Kidney (tissue), 14 donors: ENCODE measurements around the gene SPTBN4. TPM values are rescaled to one million over a fixed set of nuclear protein-coding genes. Genes with fewer than 3 reads are reported as not detected.

ENCODE experiments used
- DNase-seq, 5 donors: peaks; one replicate each; pipeline ENCODE4 v3.0.0-alpha.2; 2013 to 2020
- FAIRE-seq: peaks from 2 replicates; lab custom pipeline; 2012; peaks lifted over from hg19 to GRCh38; lab: Jason Lieb, UNC
- H3K27ac ChIP-seq, 2 donors: one replicate each; pipeline ENCODE4 v1.7.0; 2013; ENCODE audit warnings: low read depth in 2 of 2, low read length in 2 of 2, inconsistent platforms in 1 of 2
- H3K27me3 ChIP-seq: one replicate; pipeline ENCODE4 v1.7.1; 2013; ENCODE audit warnings: low read length, inconsistent platforms; ENCODE audit not compliant: control insufficient read depth, insufficient read depth
- H3K36me3 ChIP-seq, 3 donors: one replicate each; pipeline versions ENCODE4 v1.7.0 to v1.7.1; 2013; ENCODE audit warnings: low read length in 3 of 3, control low read depth in 1 of 3, inconsistent platforms in 1 of 3; ENCODE audit not compliant: insufficient read depth in 3 of 3, control insufficient read depth in 2 of 3
- H3K4me1 ChIP-seq, 3 donors: one replicate each; pipeline versions ENCODE4 v1.7.0 to v1.7.1; 2013; ENCODE audit warnings: low read length in 3 of 3, inconsistent platforms in 1 of 3, low read depth in 1 of 3; ENCODE audit not compliant: control insufficient read depth in 2 of 3, insufficient read depth in 2 of 3
- H3K4me3 ChIP-seq, 3 donors: one replicate each; pipeline versions ENCODE4 v1.7.0 to v1.8.1; 2013; ENCODE audit warnings: low read length in 3 of 3, control low read depth in 1 of 3, inconsistent platforms in 1 of 3
- H3K9ac ChIP-seq, 3 donors: one replicate each; pipeline versions ENCODE4 v1.7.0 to v1.7.1; 2013; ENCODE audit warnings: low read length in 3 of 3, control low read depth in 1 of 3, inconsistent platforms in 1 of 3
- H3K9me3 ChIP-seq, 3 donors: one replicate each; pipeline versions ENCODE4 v1.7.0 to v1.7.1; 2013; ENCODE audit warnings: low read length in 3 of 3, control low read depth in 1 of 3, inconsistent platforms in 1 of 3; ENCODE audit not compliant: control insufficient read depth in 2 of 3, insufficient read depth in 1 of 3
- CTCF ChIP-seq: IDR thresholded peaks from 3 replicates; pipeline ENCODE4 v1.5.1; 2012; ENCODE audit warnings: mild to moderate bottlenecking, moderate library complexity, borderline replicate concordance; ENCODE audit not compliant: insufficient read depth; ENCODE audit errors: extremely low read depth
- intact Hi-C: fragments of 100-400 bp; cut with DNase I; formaldehyde crosslinking; loops from one replicate; pipeline ENCODE4 v1.11.1; 2022
- polyA plus RNA-seq: library from polyadenylated mRNA; stranded (reverse); fragments of 350-450 nt; fragmentation: Illumina TruSeq; extraction: RNeasy Lipid Tissue Mini Kit (QIAGEN cat#74804); gene quantifications from one replicate; pipeline ENCODE4 v1.2.3, GENCODE V29; 2014; ENCODE audit warnings: low read depth, low replicate concordance; ENCODE audit not compliant: insufficient read depth
- total RNA-seq: library from RNA; stranded (reverse); fragmentation: NEBNext Ultra II Directional; extraction: Animal tissue kit (Norgen Biotek cat#: 25700); gene quantifications from one replicate; pipeline ENCODE4 v1.2.1, GENCODE V29; 2021
- donor health status: control.
- donor health status: control.
- donor health status: control.
- donor health status: control.
- donor health status: control.
- donor health status: DM: yes; HTN: yes; CAD: no.
- donor health status: Normal renal cell carcinoma (clear cell type).

Gene SPTBN4
- total and polyA plus RNA-seq, 2 donors from 2014 or later: 0.82 to 4.6 TPM

DNA sequence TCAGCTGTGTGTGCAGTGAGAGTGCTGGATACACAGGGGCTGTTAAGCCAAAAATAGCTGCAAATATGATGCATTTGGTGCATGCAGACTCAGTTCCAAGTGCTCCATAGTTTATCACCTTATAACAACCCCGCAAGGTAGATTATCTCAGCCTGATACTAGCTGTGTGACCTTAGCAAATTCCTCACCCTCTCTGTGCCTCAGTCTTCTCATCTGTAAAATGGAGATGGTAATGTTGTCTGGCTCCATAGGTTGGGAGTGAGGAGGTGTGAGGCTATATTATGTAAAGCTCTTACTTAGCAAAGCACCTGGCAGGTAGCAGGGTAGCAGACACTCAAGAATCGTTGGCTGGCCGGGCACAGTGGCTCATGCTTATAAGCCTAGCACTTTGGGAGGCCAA is 86.0 kb downstream of the SPTBN4 start:
- Histone ChIP-seq H3K4me3 (no peak overlapping the region), H3K9me3 (no peaks in the 10 kb centered on the region), H3K4me1 (peaks cover 0 to 3% (median 0%) of the 10 kb centered on the region in 3 donors), H3K27ac (no peak overlapping the region), H3K9ac (no peak overlapping the region), H3K36me3 (no peaks in the 10 kb centered on the region), H3K27me3 (peaks cover 10% of the 10 kb centered on the region)
- FAIRE-seq (no peak), DNase-seq (peak in 1 of 5 donors; percentile 18)
- no peak for TF ChIP-seq CTCF
- intact Hi-C loops: no loop called here

GRCh38 chr19:40553885-40554857 is 87.4 kb downstream of the SPTBN4 start:
- H3K4me1 ChIP-seq: peaks cover 0 to under 1% (median 0%) of the 10 kb centered on the region in 3 donors
- intact Hi-C loops: no loop called here
- H3K4me3 ChIP-seq: no peak overlapping the region
- no peak overlapping the region for H3K27ac ChIP-seq
- peaks cover 10% of the 10 kb centered on the region for H3K27me3 ChIP-seq
- H3K9ac ChIP-seq: no peak overlapping the region
- H3K36me3 ChIP-seq: no peaks in the 10 kb centered on the region
- peak in 4 of 5 donors; percentile 21 to 55 (median 37) for DNase-seq
- no peak for FAIRE-seq
- no peaks in the 10 kb centered on the region for H3K9me3 ChIP-seq
- no peak for TF ChIP-seq CTCF

DNA sequence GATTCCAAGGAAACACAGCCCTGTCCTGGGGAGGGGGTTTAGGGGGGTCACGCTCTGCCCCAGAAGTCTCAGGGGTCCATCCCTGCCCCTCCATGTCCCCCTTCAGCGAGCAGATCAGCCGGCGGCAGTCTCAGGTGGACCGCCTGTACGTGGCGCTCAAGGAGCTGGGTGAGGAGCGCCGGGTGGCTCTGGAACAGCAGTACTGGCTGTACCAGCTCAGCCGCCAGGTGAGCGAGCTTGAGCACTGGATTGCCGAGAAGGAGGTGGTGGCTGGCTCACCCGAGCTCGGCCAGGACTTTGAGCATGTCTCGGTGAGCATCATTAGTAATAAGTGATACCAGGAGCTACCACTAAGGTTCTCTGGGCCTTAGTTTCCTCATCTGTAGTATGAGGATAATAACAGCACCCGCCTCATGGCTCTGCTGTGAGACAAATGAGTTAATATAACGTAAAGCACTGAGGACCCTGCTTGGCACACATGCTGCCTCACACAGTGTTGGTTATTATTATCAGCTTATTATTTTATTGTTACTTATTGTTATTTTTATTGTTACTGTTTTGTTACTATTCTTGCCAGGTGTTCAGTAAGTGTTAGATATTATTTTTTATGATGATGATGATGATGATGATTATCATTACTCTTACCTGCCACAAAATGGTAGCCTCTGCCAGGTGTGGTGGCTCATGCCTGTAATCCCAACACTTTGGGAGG is 89.3 kb downstream of the SPTBN4 start:
- FAIRE-seq (no peak), DNase-seq (peak in 1 of 5 donors; percentile 62)
- no peak for TF ChIP-seq CTCF
- Histone ChIP-seq H3K4me1 (no peaks in the 10 kb centered on the region), H3K36me3 (no peaks in the 10 kb centered on the region), H3K9me3 (no peaks in the 10 kb centered on the region), H3K4me3 (no peak overlapping the region), H3K27me3 (peaks cover 10% of the 10 kb centered on the region), H3K27ac (no peak overlapping the region), H3K9ac (no peak overlapping the region)
- intact Hi-C loops: no loop called here
